PC-9 (cell line): ENCODE measurements around the gene NFATC4.

Source experiments
- EZH2 ChIP-seq: fragments of 200-600 bp; sonication (generic); IDR thresholded peaks from 2 replicates; pipeline ENCODE4 v1.8.0; 2017; ENCODE audit warnings: antibody characterized with exemption, low read depth
- TF ChIP-seq, protein P1 (sequence below): fragments of 200-600 bp; sonication (generic); conservative IDR thresholded peaks from 2 replicates; pipeline ENCODE4 v1.6.1; 2017; ENCODE audit warnings: mixed run types, antibody characterized with exemption, mild to moderate bottlenecking, moderate library complexity

DNA sequence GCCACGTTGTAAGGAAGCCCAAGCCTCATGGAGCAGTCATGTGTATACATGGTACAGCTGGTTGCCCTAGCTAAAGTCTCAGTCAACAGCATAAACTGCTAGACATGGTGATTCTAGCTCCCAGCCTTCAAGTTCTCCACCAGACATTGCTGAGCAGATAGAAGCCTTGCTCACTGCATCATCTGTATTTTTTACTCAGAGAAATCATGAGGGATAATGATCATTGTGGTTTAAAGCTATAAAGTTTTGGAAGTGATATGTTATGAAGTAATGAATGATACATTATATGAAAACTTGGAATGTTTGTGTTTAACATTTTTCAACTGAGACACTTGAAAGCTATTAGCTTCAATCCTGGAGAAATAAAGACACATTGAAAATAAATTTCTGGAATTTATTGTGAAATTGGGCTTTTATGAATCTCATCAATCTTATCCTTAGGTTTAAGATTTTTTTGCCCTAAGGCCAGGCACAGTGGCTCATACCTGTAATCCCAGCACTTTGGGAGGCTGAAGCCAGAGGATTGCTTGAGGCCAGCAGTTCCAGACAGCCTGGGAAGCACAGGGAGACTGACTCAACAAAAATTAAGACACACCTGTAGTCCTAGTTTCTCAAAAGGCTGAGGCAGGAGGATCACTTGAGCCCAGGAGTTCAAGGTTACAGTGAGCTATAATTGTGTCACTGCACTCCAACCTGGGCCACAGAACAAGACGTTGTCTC lies 5.6 kb upstream of the NFATC4 start:
- TF ChIP-seq, protein P1, sequence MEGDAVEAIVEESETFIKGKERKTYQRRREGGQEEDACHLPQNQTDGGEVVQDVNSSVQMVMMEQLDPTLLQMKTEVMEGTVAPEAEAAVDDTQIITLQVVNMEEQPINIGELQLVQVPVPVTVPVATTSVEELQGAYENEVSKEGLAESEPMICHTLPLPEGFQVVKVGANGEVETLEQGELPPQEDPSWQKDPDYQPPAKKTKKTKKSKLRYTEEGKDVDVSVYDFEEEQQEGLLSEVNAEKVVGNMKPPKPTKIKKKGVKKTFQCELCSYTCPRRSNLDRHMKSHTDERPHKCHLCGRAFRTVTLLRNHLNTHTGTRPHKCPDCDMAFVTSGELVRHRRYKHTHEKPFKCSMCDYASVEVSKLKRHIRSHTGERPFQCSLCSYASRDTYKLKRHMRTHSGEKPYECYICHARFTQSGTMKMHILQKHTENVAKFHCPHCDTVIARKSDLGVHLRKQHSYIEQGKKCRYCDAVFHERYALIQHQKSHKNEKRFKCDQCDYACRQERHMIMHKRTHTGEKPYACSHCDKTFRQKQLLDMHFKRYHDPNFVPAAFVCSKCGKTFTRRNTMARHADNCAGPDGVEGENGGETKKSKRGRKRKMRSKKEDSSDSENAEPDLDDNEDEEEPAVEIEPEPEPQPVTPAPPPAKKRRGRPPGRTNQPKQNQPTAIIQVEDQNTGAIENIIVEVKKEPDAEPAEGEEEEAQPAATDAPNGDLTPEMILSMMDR, result no peak
- TF ChIP-seq EZH2, result no peak
